NCI-H2081 (cell line): ENCODE measurements around the gene CUL2.
"Not testable (repeated sequence)": the region's sequence is repeated elsewhere in the genome, so short reads cannot be mapped to it uniquely, and the experiment has no call there.

ENCODE experiments used
- DNase-seq, 2 experiments: peaks; one replicate each; lab custom pipeline; 2025; lab: John Stamatoyannopoulos, UW

The CUL2 gene

DNA sequence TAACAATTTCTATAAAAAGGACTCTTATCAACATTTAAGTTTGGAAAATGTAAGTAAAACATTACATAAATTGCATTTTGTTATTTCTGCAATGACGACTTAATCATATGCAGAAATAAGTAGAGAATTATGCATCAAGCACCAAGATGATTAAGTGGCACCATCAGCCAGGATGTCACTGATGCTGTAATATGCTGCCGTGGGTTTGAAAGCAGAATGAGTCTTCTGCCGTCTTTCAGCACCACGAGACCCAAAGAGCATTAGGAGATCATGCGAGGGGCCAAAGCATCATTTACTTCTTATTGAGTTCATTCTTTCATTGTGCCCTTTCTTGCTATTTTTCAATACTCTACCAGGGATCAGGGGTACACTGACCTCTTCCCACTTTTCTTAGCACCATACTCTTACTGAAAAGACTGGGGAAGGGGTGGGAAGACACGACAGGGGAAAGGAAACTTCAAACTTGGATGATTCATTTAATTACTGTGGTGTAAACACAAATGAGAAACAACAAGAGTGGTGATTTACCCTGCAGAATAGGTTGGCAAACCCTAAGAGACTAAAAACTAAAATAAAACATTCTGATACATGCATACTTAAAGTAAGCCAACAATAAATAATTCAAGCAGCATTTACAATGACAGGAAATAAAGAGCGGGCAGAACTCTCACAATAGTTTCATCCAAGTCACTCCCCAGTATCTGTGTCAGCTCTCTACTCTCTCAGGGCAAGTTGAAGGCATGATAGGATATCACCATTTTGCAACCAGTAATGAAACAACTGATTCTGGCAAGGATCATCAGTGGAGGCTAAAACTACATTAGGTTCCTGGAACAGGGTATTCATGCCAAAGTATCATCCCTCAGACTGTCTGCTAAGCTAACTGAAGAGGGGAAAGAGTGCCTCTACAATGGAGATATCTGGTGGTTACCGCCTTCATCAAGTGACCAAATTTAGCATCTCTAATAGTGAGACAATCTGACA, 70.8 kb downstream of the CUL2 start:
- DNase-seq: no peak

DNA sequence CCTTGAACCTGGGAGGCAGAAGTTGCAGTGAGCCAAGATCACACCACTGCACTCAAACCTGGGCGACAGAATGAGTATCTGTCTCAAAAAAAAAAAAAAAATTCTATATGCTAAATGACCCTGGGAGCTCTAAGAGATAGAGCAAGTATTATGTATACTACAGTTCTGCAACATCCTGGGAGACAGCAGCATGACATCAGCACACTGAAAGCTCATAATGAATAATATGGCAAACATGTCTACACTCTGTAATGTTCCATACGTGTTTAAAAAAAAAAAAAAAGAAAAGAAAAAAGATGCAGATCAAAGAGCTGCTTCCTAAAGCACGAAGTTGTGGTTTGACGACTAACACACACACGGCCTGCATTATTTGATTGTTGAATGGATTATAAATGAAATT, 72.5 kb downstream of the CUL2 start:
- no peak for DNase-seq

DNA sequence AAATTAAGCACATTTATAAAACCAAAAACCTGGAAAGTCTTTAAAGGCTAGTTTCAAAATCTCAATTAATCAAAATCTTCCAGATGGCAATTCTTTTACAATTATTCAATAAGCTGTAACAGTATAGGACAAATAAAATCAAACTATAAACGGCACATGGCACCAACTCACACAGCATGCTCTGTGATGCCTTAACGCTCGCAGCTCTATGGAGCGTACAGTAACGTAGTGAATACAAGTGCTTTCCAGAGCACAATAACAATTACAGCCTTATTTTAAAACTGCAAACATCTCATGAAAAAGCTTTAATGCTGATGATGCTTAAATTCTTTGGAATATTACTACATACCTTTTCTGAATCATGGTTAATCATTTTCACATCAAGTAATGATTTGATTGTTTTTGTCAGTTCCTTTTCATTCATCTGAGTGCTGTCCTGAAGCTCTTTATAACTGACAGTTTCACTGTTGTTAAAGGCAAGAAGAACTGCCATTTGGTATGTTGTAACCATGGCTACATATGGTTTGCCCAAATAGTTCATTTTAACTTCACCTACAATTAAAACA, 74.2 kb downstream of the CUL2 start:
- DNase-seq: peak in 1 of 2 experiments; percentile 26

GRCh38 chr10:35012781-35013180, 77.4 kb downstream of the CUL2 start:
- no peak for DNase-seq

- DNase-seq: no peak
These were observed 78.4 kb downstream of the CUL2 start for GRCh38 chr10:35011771-35012191.

DNA sequence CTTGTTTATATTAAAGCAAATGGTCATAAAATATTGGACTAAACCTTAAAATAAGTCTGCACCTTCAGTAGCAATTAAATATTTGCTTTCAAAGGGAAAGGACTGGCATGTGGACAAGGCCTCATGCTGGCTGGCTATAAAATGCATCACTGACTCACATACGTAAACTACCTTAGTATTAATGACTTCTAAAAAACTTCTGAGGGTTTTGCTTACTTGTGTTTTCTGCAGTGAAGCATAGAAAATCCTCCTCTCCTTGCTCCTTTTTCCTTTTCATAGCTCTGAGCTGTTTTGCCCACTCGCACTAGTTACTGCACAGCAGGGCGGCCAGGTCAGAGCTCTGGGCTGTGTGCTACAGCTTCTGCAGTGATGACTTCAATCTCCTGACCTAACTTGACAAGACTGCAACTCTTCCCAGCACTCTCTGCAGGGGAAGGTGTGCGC, 82.3 kb downstream of the CUL2 start:
- no peak for DNase-seq

DNA sequence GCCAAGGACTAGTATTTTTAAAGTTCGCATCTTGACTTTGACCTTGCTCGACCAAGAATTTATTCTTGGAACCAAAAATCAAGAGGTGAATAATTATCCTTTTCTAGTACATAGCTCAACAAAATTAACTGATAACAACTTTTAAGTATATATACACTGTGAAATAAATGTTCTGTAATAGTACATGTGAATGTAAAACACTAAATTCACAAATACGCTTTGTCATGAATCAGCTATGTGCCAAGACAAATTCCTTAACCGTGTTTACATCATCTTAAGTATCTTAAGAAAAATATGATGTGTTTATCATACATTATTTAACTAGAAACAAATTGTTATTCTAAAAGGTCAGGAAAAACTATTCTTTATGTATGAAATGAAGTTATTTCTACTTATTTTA, 83.3 kb downstream of the CUL2 start:
- no peak for DNase-seq

GRCh38 chr10:35005868-35006267, 84.3 kb downstream of the CUL2 start:
- DNase-seq: no peak

DNA sequence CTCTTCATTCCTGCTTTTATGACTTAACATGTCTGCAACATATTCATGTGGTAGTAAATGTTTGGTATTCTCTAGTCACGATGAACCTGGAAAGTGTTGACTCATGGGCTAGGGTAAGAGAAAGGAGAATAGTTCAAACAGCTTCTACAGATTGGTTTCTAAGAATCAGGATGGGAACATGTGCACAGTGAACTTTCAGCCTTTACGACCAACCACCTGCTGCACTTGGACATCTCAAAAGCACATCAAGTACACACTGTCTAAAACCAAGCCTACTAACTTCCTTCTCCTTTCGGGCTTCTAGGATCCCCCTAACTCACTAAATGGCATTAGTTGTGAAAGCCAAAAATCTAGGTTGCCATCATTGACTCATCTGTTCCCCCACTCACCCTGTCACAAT, 85.5 kb downstream of the CUL2 start:
- DNase-seq: no peak

GRCh38 chr10:35003906-35004305, 86.2 kb downstream of the CUL2 start:
- DNase-seq: no peak

DNA sequence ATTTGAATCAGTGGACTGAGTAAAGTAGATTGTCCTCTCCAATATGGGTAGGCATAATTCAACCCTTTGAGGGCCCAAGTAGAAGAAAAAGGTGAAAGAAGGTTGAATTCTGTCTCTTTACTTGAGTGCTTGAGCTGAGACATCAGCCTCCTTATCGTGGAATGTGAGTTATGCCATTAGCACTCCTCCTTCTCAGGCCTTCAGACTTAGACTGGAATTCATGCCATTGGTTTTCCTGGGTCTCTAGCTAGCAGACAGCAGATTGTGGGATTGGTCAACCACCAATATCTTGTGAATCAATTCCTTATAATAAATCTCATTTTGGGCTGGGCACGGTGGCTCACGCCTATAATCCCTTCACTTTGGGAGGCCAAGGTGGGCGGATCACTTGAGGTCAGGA, 89.2 kb downstream of the CUL2 start:
- no peak for DNase-seq

- DNase-seq: no peak
These were observed 90.6 kb downstream of the CUL2 start for GRCh38 chr10:34999532-34999931.

DNA sequence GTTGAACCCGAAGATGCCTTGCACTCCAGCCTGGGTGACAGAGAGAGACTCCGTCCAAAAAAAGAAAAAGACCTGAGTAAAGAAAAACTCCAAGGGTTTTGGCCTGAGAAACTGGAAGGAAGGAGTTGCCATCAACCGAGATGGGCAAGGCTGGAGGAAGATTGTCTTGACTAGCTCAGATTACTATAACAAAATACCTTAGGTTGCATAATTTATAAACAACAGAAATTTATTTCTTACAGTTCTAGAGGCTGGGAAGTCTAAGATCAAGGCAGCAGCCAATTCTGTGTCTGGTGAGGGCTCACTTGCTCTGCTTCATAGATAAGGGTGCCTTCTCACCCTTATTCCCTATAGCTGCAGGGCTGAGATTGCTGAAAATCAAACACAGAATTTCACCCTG, 91.2 kb downstream of the CUL2 start:
- no peak for DNase-seq

DNA sequence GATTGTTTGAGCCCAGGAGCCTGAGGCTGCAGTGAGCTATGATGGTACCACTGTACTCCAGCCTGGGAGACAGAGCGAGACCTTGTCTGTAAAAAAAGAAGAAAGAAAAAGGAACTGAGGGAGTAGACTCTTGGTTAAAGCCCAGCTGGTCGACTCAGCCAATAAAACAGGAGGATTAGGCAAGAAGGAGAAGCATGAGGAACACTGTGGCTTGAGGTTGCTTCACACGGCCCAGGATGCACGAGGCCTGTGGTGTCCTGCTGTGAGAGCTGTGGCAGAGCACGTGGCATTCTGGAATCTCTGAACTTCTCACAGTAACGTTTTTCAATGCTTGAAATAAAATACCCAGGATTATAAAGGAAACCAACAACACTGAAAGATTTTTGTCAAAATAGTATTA, 93.3 kb downstream of the CUL2 start:
- no peak for DNase-seq

- no peak for DNase-seq
These were observed 94.2 kb downstream of the CUL2 start for GRCh38 chr10:34995925-34996324.

GRCh38 chr10:34994565-34995142, 95.5 kb downstream of the CUL2 start:
- peak; percentile 46 to 62 for DNase-seq

DNA sequence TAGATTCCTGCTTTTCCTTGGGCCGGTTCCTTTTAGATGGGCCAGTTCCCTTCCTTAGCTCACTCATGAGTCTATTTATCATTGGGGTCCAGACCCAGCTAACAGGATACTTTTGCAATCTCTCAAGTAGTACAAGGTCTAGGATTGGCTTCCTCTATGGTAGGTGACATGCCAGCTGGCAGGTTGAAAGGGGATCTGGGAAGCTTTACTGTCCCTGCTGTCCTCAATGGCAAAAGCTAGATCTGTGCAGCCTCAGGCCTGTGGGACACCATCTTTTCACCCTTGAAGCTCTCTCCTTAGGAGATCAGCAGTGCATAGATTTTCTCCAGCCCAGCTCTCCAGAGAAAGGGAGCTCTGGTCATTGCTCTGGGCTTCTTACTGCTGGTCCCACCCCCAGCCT, 96.4 kb downstream of the CUL2 start:
- DNase-seq: no peak

- DNase-seq: not testable (repeated sequence)
These were observed 99.0 kb downstream of the CUL2 start for GRCh38 chr10:34991117-34991516.

DNA sequence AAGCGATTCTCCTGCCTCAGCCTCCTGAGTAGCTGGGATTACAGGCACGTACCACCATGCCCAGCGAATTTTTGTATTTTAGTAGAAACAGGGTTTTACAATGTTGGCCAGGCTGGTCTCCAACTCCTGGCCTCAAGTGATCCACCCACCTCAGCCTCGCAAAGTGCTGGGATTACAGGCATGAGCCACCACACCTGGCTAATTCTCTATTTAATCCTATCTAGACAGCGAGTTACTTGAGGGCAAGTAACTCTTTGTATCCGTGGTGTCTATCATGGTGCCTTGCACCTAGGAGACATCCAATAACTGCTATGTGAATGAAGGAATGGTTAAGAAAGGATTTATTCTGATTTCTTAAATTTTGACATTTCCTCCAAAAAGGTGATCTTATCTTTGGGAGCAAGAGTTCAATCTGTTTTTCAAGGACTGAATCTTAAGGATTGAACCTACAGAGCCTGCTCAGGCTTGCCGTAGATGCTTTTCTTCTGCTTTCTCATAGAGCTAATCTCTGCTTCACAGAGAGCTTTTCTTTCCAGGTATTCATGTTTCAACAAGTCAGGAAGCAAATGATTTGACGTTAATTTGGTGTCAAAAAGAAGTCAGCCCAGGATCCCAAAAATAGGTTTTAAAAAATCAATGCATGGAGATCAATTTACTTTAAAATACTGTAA, 101.6 kb downstream of the CUL2 start:
- no peak for DNase-seq

DNA sequence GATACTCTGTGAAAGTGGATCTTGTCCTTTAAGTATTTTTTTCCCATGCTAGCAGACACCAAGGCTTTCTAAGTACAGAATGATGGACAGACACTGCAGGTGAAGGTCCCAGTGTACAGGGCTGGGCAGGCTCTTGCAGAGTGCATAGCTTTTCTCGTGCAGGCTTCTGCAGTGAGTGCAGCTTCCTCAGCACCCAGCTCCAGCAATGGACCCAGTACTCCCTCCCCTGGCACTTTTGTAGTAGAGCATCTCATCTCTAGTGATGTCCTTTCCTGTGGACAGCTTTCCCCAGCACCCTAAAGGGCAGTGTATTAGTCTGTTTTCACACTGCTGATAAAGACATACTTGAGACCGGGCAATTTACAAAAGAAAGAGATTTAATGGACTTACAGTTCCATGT, 104.3 kb downstream of the CUL2 start:
- DNase-seq: no peak

DNA sequence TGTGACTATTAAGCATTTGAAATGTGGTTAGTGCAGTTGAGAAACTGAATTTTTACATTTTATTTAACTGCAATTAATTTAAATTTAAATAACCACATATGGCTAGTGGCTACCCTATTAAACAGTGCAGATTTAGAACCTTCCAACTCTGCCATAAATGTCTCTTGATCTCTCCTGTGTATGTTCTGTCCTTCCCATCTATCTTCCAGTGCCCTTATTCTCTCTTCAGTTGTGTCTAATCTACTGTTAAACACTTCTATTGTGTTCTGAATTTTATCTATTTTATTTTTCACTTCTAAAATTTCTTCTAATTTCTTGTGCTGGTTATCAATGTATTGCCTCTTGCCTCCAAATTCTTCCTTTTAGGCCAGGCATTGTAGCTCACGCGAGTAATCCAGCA, 105.0 kb downstream of the CUL2 start:
- no peak for DNase-seq

GRCh38 chr10:34981844-34982243, 108.3 kb downstream of the CUL2 start:
- DNase-seq: no peak

DNA sequence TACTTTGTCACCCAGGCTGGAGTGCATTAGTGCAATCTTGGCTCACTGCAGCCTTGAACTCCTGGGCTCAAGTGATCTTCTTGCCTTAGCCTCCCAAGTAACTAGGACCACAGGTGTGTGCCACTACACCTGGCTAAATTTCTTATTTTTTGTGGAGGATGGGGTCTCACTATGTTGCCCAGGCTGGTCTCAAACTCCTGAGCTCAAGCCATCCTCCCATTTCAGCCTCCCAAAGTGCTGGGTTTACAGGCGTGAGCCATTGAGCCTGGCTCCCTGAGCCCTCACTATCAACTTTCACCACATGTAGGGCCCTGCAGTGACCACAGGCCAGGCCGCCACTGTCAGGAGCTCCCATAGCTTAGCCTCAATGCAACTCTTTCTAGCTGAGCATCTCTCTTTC, 110.2 kb downstream of the CUL2 start:
- no peak for DNase-seq
